HG03095 (cell line): Measurements from ENCODE around the gene RBM19.

ENCODE experiments used
- ATAC-seq: cut with Tn5 transposase; IDR thresholded peaks from one replicate; pipeline ENCODE4 v1.9.1; 2021; ENCODE audit warnings: moderate library complexity; ENCODE audit not compliant: unreplicated experiment

Gene RBM19

DNA sequence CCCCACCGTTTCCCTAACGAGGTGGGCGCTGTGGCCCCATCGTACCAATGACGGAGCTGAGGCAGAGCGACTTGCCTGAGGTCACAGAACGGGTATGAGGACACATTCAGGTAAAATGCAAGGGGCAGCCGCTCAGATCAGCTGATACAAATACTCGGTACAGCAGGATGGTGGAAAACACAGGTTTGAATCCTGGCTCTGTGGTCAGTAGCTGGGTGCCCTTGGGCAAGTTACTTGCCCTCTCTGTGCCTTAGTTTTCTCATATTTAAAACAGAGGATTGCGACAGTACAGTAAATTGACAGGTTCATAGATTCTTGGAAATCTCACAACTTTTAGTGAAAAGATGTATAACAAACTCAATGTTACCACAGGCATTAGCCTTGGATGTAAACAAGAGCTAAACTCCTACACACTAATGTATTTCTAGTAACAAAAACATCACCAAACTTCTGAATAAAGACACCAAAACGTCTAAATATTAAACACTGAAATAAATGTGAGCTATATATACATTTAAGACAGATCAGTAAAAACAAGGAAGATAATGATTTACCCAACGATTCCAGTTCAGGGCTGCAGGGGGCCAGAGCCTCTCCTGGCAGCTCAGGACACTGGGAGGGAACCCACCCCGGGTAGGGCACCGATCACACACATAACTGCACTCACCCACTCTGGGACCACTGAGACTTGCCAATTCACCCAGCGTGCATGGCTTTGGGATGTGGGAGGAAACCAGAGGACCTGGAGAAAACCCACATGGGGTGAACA is 128.4 kb downstream of the RBM19 start:
- no peak for ATAC-seq

DNA sequence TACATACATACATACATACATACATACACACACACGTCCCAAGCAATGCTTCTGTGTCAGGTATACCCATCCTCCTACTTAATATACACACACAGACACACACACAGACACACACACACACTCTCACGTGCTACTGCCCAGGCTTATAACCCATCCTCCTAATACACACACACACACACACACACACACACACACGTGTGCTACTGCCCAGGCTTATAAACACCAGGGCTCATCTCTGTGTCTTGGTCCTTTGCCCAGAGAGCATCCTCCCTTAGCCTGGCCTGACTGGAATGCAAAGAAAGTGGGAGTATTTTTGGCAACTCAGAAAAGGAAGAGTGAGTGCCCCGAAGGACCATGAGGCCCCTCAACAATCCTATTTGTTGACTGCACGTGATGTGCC is 129.0 kb downstream of the RBM19 start:
- no peak for ATAC-seq

DNA sequence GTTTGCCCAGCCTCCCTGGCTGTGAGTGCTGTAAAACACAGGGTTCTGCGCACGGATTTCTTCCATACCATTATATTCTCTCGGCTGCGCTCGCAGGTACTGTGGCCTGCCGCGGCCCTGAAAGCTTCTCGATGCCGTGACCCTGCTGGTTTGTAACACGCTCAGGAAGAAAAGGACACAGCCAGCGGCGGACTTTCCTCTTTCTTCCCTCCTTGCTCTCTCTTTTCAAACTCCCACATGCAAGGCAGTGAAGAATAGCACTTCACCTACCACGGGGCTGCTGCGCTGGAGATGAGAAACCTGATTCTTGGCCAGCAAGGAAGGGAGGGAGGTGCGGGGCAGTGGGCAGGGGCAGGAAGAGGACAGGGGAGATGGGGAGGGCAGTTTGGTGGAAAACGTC is 130.2 kb downstream of the RBM19 start:
- no peak for ATAC-seq

DNA sequence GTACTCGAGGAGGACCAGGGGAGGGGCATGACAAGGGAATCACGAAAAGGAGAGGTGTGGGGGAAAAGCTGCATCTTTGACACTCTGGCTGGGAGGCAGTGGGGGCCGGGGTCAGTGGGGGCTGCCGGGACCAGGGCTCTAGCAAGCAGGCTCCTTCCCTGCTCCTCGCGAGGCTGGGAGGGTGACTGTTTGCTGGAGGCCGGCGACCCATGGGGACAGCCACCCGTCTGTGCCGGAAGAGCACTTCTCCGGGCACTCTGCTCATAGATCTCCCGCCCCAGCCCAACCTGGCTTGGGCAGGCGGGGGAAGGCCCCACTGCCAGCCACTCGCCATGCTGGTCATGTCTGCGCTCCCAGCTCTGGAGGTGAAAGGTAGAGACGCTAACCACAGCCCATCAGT is 130.7 kb downstream of the RBM19 start:
- ATAC-seq, result no peak

DNA sequence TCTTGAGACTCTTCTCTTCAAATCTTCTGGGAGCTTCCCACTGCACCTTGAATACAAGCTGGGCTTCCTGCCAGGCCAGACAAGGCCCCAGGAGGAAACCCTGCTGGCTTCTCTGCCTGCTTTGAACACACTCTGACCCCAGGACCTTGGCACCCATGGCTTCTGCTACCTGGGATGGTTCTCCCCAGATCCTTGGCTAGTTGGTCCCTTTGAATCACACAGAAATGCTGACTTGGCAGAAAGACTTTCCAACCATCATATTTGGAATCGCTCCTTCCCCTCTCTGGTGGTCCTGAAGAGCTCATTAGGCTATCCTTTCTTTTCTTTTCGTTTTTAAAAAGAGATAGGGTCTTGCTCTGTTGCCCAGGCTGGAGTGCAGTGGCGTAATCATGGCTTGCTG is 132.7 kb downstream of the RBM19 start:
- ATAC-seq, result no peak

DNA sequence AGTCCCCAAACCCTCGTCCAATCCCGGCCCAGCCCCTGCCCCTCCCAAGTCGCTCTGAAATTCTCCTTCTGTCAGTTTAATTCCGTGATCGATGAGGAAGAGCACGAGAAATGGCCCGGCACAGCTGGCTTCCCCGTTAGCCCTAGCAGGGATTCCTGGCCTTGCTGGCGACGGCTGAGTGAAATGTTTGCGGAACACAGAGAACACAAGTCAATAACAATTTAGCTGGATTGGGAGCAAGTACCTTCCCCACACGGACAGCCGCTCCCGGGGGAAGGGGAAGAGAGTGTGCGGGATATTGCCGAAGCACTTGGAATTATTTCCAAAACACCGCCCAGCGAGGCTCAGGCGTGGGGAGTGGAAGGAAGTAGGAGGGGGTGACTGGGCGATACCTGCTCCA is 134.6 kb downstream of the RBM19 start:
- no peak for ATAC-seq

DNA sequence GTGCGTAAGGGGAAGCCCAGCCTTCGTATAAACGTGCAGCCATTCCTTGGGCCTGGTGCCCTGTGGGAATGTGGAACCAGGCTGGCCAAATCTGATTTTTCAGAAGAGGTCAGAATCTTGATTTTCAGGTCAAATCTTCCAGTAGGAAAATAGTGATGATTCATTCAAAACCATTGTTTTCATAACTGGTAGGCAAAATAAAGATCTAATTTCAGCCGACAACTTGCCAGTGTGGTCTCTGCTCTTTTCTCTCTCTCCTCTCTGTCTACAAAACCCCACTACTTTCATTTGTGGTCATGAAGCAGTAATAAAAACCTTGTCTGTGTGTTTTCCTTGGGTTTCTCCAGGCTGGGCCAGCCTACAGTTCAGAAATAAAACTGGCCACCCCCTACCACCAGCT is 135.1 kb downstream of the RBM19 start:
- ATAC-seq, result no peak

DNA sequence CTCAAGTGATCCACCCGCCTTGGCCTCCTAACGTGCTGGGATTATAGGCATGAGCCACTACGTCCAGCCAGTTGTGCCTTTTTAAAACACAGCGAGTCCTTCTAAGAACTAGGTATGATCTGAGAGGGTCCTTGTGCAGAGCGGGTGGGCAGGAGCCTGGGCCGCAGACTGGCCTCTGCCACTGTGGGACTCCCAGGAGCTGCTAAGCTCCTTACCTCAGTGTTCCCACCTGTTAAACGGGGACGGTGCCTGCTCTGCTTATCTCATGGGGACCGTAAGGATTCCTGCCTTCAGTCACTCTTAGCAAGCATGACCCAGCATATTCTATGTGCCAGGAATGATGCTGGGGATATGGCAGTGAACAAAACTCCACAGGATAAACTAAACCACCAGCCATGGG is 136.9 kb downstream of the RBM19 start:
- ATAC-seq, result no peak

DNA sequence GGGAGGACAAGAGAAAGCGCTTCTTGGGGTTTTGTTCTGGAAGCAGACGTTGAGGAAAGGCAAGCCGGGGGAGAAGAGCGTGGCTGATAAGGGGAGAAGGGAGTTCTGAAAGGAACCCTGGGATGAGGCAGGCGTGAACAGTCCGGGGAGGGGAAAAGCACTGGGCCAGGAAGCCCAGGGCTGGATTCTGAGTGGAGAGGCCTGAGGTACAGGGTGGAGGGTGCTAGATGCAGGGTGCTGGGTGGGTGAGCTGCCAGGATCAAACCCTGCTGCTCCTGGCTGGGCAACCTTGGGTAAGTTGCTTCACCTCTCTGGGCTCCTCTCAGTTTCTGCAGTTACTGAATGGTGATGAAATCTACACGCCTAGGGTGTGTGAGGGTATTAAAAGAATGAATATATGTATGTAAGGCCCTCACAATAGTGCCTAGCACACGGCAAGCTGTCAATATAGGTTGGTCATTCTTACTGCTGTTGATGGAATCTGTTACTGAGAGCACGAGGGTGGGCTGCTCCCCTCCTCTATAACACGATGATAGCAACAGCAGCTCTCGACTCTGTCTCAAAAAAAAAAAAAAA is 138.5 kb downstream of the RBM19 start:
- no peak for ATAC-seq

DNA sequence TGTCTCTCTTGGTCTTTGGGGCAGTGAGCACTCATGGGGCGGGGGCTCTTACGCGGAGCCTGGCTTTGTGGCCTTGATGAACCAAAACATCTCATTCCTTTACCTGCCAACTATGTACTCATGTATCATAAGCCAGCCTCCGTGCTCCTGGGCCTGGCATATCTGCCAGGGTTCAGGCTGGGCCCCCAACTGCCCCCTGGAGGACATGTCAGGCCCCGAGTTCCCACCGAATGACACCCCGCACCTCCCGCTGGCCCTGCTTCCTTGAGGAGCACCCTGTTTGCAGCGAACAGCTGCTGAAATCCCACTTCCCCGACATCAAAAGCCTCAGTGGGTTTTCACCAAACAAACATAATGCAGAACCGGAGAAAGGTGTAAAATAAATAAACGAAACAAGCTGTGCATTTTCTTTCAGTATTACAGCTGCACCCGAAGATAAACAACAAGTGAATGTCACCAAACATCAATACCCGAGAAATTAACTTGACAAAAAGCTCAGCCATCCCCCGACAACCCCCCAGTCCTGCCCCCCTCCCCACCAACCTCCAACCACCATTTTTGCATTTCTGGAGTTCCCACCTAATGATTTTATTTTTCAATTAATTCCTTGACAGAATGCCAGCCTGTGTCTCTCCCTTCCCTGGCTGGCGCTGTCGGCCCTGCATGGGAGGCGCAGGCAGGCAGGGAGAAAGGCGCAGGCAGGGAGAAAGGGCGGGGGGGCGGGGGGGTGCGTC is 139.2 kb downstream of the RBM19 start:
- ATAC-seq, result no peak

DNA sequence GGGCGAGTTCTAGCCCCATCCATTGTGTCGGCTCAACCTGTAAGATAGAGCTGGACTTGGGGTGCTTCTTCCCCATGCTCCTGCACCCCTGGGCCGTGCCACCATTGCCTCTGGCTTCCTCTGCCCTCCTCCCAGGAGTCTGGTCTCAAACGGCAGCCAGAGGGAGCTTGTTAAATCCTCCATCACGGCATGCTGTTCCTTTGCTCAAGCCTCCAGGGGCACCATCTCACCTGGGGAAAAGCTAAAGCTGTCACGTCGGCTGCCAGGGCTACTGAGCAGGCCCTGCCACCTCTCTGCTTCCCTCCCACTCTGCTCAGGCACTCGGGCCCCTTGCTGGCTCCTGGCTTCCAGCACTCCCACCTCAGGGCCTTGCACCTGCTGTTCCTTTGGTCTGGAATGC is 140.4 kb downstream of the RBM19 start:
- no peak for ATAC-seq

DNA sequence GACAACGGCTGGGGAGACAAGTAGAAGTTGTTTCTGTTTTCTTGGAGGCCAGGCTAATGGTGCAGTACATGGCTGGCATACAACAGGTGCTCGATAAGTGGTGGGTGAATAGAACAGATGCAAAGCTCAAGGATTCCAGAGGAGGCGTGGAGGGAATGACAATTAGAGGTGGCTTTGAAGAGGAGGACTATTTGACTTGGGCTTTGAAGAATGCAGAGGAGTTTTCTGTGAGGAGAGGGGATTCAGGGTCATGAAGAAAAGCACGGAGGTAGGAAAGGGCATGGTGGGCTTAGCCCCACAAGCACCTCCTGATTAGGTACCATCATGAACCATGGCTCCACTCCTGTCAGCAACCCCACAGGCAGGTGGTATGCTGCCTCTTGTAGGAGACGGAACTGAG is 142.3 kb downstream of the RBM19 start:
- ATAC-seq, result no peak

DNA sequence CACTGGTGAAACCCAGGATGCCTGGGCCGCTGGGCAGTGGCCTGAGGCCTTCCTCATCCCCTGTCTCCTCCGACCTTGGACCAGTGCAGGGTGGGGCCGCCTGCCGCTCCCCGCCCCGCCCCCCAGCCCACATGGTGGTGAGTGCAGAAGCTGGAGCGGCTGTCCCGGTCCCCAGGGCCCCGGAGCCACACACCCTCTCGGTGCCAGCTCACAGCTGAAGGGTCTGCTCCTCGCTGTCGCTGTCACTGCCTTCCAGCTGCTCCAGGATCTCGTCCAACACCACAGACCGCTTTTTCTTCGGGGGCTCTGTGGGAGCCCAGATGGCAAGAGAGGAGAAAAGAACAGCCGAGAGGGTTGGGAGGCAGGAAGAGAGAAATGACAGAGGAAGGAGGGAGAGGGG is 143.1 kb downstream of the RBM19 start:
- no peak for ATAC-seq

DNA sequence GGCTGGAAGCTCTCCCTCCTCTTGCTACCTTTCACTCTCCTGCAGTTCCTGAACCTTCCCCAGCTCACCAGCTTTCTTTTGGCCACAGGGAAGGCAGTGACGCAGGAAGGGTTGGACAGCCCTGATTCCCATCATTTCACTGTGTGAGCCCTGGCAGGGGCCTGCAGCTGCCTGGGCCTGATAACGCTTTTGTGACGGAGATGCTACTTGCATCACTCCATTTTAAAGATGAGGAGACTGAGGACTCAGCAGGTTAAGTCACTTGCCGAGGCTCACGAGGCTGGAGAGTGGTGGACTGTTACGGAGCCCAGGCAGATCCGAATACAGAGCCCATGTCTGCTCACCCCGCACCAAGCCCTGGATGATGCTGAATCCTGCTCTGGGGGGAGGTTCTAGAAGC is 145.3 kb downstream of the RBM19 start:
- ATAC-seq, result no peak

DNA sequence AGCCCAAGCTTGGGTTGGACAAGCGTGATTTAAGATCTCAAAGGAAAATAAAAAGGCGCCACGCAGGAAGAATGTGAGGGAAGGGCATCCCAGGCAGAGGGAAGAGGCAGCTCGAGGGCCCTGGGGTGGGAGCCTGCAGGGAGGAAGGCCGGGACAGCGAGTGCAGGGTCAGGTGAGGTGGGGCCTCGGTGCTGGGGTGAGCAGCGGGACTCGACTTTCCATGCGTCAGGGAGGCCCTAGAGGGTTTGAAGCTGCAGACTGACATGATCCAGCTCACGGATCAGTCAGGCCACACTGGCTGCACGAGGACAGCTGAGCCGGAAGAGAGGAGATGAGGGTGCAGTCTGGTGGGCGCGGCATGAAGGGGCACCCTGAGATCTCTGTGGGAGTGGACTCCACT is 145.8 kb downstream of the RBM19 start:
- no peak for ATAC-seq

DNA sequence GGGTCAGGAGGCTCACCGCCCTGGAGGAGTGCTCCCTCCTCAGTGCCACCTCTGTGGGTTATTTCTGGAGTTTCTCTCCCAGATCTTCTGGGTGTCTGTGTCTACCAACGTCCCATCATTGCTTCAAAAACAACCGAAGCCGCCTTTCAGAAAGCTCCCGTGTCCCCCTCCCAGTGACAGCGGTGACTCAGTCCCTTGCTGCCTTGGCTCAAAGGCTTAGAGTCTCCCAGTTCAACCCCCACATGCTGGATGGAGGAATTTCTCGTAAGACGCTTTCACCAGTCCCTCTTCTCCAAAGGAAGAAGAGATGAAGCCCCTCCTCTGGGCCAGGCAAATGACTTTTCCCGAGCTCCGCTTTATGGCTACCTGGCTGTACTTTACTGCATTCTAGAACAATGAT is 146.6 kb downstream of the RBM19 start:
- no peak for ATAC-seq

DNA sequence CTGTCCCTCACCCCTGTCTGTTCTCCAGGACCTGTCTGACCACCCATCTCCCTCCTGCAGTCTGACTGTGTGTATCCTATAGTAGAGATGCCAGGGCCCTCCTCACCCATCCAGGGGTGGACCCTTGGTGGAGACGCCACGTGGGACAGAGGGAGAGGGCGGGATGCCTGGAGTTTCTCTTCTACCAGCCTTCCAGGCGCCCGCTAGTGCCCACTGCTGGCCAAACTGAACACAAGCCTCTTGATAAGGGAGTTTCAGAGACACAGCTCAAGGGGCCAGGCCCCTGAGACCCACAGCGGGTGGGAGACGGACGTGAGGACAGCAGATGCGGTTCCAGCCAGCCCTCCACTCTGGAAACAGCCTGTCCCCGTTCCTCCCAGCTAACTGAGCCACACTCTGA is 147.3 kb downstream of the RBM19 start:
- no peak for ATAC-seq

DNA sequence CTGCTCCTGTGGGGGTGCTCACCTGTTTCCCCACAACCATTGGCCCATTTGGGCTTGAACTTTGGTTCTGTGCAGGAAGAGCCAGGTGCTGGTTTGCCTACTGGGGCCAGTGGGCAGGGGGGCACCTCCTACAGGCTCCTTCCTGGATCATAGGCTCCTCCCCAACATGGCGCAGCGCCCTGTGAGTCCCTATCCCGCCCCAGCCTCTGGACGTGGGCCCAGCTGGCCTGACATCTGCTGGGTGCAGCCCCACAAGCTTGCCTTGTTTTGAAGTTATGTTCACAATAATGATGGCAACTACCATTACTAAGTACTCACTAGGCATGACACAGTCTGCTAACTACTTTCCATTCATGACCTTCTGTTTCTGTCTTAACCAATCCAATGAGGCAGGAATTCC is 147.8 kb downstream of the RBM19 start:
- no peak for ATAC-seq

DNA sequence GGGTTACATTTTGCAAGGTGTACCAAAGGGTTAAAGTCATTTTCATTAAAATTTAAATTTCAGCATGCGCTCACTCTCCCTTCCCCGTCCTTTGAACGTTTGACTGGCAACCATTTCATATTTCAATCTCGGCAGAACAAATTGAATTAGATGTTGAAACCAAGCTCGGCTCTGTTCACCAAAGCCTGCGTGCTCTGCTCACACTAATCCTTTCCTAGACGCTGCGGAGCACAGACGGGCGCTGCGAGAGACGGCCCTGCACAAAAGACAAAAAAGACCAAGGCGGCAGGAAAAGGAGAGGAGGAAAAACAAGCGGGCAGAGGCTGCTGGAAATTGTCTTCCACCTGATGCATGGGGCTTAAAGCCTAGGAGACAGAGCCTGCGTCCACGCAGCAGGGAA is 149.3 kb downstream of the RBM19 start:
- ATAC-seq, result no peak

DNA sequence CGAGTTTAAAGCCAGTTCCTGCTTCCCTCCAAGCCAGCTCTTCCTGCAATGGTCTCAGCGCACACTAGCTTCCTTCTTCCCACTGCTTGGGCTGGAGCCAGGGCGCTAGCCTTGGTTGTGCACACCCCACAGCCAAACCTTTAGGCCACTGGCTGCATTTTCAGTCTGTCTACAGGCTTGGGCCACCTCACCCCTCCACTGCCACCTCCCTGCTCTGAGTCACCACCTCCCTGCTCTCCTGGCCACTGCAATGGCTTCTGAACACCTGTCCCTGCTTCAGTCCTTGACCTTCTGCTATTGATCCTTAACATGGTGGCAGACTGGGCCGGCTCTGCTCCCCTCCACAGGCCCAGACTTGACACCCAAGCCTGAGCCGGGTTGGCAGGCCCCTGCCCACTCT is 151.1 kb downstream of the RBM19 start:
- ATAC-seq, result no peak

DNA sequence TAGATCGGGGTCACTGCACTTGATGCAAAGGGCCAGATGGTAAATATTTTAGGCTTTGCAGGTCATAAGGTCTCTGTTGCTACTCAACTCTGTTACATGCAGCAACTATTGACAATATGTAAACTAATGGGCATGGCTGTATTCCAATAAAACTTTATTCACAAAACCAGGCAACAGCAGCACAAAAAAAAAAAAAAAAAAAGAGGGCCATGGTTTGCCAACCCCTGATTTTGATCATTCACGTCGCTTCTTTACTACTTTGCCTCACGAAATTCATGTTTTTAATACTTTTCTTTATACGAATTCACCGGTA is 152.9 kb downstream of the RBM19 start:
- no peak for ATAC-seq

DNA sequence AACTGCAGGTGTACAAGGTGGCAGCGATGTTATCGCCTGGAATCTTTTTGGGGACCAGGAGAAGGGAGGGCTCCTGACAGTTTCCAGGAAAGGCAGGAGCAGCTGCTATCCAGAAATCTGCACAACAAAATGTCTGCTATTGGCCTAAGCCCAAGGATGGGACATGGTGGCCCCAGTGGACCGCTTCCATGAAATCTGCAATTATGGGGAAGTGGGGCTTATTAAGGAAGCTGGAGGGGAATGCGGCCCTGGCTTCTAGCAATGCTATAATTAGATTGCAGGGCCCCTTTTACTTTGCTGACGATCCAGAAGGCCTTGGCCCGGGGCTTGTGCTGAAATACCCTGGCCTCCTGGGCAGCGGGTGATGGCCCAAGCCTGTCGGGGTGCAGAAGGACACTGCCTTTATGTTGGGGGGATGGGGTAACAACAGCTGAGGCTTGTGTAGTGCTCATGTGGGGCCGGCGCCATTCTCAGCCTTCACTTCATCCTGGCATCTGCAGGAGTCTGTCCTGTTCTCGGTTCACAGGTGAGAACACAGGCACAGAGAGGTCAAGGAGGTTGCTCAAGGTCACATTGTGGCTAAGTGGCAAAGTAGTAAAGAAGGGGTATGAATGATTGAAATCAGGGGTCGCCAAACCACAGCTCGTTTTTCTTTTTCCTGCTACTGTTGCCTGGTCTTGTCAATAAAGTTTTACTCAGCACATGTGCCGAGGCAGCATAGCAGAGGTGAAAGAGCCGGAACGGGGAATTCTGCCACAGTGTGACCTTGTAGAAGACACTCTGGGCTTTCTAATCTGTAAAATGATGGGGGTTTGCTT is 153.5 kb downstream of the RBM19 start:
- ATAC-seq, result no peak
